GM18502 (cell line): ENCODE data around the gene ADCY10.
A peak's percentile ranks its signal among the peaks of the same experiment; 100 is the strongest.
"Not testable (repeated sequence)": the region's sequence is repeated elsewhere in the genome, so short reads cannot be mapped to it uniquely, and the experiment has no call there.

Source experiments
- ATAC-seq: cut with Tn5 transposase; IDR thresholded peaks from one replicate; pipeline ENCODE4 v1.9.1; 2021; ENCODE audit warnings: mild to moderate bottlenecking; ENCODE audit not compliant: unreplicated experiment, poor library complexity

Gene ADCY10

GRCh38 chr1:167821969-167822685 lies 91.8 kb downstream of the ADCY10 start:
- ATAC-seq, result no peak

- ATAC-seq, result no peak
Observed at GRCh38 chr1:167821356-167821685, 92.6 kb downstream of the ADCY10 start.

- ATAC-seq, result no peak
Observed at GRCh38 chr1:167820684-167821355, 93.1 kb downstream of the ADCY10 start.

GRCh38 chr1:167819849-167820683 lies 93.9 kb downstream of the ADCY10 start:
- peak; percentile 60 for ATAC-seq

GRCh38 chr1:167815650-167816049 lies 98.3 kb downstream of the ADCY10 start:
- ATAC-seq, result no peak

GRCh38 chr1:167812972-167813371 lies 101.0 kb downstream of the ADCY10 start:
- no peak for ATAC-seq

- ATAC-seq, result no peak
Observed at GRCh38 chr1:167808690-167809089, 105.2 kb downstream of the ADCY10 start.

GRCh38 chr1:167808104-167808503 lies 105.8 kb downstream of the ADCY10 start:
- no peak for ATAC-seq

GRCh38 chr1:167806676-167807075 lies 107.3 kb downstream of the ADCY10 start:
- not testable (repeated sequence) for ATAC-seq

- ATAC-seq, result not testable (repeated sequence)
Observed at GRCh38 chr1:167806235-167806634, 107.7 kb downstream of the ADCY10 start.

- peak; percentile 53 for ATAC-seq
Observed at GRCh38 chr1:167805041-167805556, 108.8 kb downstream of the ADCY10 start.

GRCh38 chr1:167803358-167804207 lies 110.4 kb downstream of the ADCY10 start:
- peak; percentile 92 for ATAC-seq

- no peak for ATAC-seq
Observed at GRCh38 chr1:167802235-167802634, 111.7 kb downstream of the ADCY10 start.

GRCh38 chr1:167800251-167800650 lies 113.7 kb downstream of the ADCY10 start:
- no peak for ATAC-seq

GRCh38 chr1:167799747-167800146 lies 114.2 kb downstream of the ADCY10 start:
- no peak for ATAC-seq

GRCh38 chr1:167798952-167799351 lies 115.0 kb downstream of the ADCY10 start:
- no peak for ATAC-seq

GRCh38 chr1:167797015-167797414 lies 116.9 kb downstream of the ADCY10 start:
- no peak for ATAC-seq

GRCh38 chr1:167795810-167796740 lies 117.9 kb downstream of the ADCY10 start:
- no peak for ATAC-seq

GRCh38 chr1:167794043-167794442 lies 119.9 kb downstream of the ADCY10 start:
- ATAC-seq, result no peak
